ENCODE results near the gene LINC01488. TPM values are rescaled to one million over a fixed set of nuclear protein-coding genes. Genes with fewer than 3 reads are reported as not detected.

Gene LINC01488
- total and polyA plus RNA-seq, 2 donors (not counting 1 experiment from before 2014, with no cell fraction given): not detected

DNA sequence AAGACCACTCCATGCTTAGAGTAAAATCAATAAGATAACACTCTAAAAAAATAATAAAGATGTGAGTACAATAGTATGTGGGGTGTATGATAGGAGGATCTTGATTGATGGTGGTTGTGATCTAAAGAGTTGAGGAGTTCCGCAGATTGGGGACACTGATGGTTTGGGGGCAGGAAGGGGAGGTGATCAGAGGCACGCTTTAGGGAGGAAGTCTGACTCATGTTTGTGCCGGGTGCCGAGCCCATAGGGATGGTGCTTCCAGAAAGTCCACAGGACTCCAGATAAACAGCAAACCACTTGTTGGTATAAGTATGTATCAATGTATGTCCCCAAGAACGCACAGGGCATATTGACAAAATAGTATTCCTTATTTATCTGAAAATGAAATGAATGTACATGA, 27.5 kb downstream of the LINC01488 start:
- H3K4me2 ChIP-seq (replicated peaks; ENCODE audit: low read depth, low read length, poor library complexity, severe bottlenecking): no peak overlapping the region
- H3K9me3 Mint-ChIP-seq (ENCODE audit: insufficient read depth): peaks cover 3% of the 10 kb centered on the region
- no peaks in the 10 kb centered on the region for H4K20me1 ChIP-seq (ENCODE audit: control insufficient read depth, insufficient read depth, low read length, poor library complexity, severe bottlenecking)
- H3K4me3 ChIP-seq (ENCODE audit: control extremely low read depth in 1 of 5, extremely low read depth in 1 of 5, insufficient read depth in 1 of 5, low read depth in 2 of 5, low read length in 4 of 5): no peak overlapping the region
- no peak overlapping the region for H3K27ac ChIP-seq (ENCODE audit: low read length in 2 of 2)
- TF ChIP-seq CTCF (IDR thresholded peaks at IDR 0.05): no peak
- no peak for TF ChIP-seq EZH2 (IDR thresholded peaks at IDR 0.05; ENCODE audit: borderline replicate concordance, insufficient read depth, low read depth, low read length, poor library complexity, severe bottlenecking)
- no peaks in the 10 kb centered on the region for H3K4me1 ChIP-seq (ENCODE audit: control insufficient read depth in 2 of 2, insufficient read depth in 2 of 2, low read length in 2 of 2)
- ChIA-PET CTCF (no interaction called here), POLR2A (no interaction called here)
- H3K4me3 Mint-ChIP-seq: no peak overlapping the region
- no peaks in the 10 kb centered on the region for H3K79me2 ChIP-seq (ENCODE audit: control insufficient read depth, insufficient read depth, low read length)
- H2AFZ ChIP-seq (ENCODE audit: insufficient read depth, low read depth, low read length, poor library complexity, severe bottlenecking): no peak overlapping the region
- no peak for DNase-seq
- H3K27me3 ChIP-seq (replicated peaks in 1 of 4; ENCODE audit: control extremely low read depth in 1 of 4, control insufficient read depth in 3 of 4, insufficient read depth in 4 of 4, low read length in 3 of 4): no peaks in the 10 kb centered on the region
- no peaks in the 10 kb centered on the region for H3K36me3 ChIP-seq (replicated peaks in 1 of 2; ENCODE audit: control extremely low read depth in 1 of 2, control insufficient read depth in 1 of 2, extremely low read depth in 1 of 2, insufficient read depth in 2 of 2, low read length in 1 of 2)
- peaks cover 24% of the 10 kb centered on the region for H3K27me3 Mint-ChIP-seq
- intact Hi-C loops (cut with micrococcal nuclease): no loop called here
- H3K9me3 ChIP-seq (ENCODE audit: control extremely low read depth in 1 of 3, control insufficient read depth in 2 of 3, insufficient read depth in 1 of 3, low read length in 2 of 3): peaks cover 0 to 3% (median 0%) of the 10 kb centered on the region in 3 donors
- no peak overlapping the region for H3K9ac ChIP-seq (ENCODE audit: low read length)
- 15% methylated on average over 2 of the region's 5 CpGs for WGBS (ENCODE audit: insufficient coverage)
- ATAC-seq (ENCODE audit: low read depth): no peak
- H3K27ac Mint-ChIP-seq: no peak overlapping the region
- no peaks in the 10 kb centered on the region for H3K4me1 Mint-ChIP-seq

GRCh38 chr11:69509381-69509780, 27.9 kb downstream of the LINC01488 start:
- Histone ChIP-seq H3K27me3 (replicated peaks in 1 of 4; ENCODE audit: control extremely low read depth in 1 of 4, control insufficient read depth in 3 of 4, insufficient read depth in 4 of 4, low read length in 3 of 4) (no peaks in the 10 kb centered on the region), H3K27ac (ENCODE audit: low read length in 2 of 2) (no peak overlapping the region), H3K79me2 (ENCODE audit: control insufficient read depth, insufficient read depth, low read length) (no peaks in the 10 kb centered on the region), H2AFZ (ENCODE audit: insufficient read depth, low read depth, low read length, poor library complexity, severe bottlenecking) (no peak overlapping the region), H3K4me2 (replicated peaks; ENCODE audit: low read depth, low read length, poor library complexity, severe bottlenecking) (no peak overlapping the region), H3K4me1 (ENCODE audit: control insufficient read depth in 2 of 2, insufficient read depth in 2 of 2, low read length in 2 of 2) (no peaks in the 10 kb centered on the region), H3K9ac (ENCODE audit: low read length) (no peak overlapping the region), H3K9me3 (ENCODE audit: control extremely low read depth in 1 of 3, control insufficient read depth in 2 of 3, insufficient read depth in 1 of 3, low read length in 2 of 3) (peaks cover 0 to 3% (median 0%) of the 10 kb centered on the region in 3 donors), H3K36me3 (replicated peaks in 1 of 2; ENCODE audit: control extremely low read depth in 1 of 2, control insufficient read depth in 1 of 2, extremely low read depth in 1 of 2, insufficient read depth in 2 of 2, low read length in 1 of 2) (no peaks in the 10 kb centered on the region), H4K20me1 (ENCODE audit: control insufficient read depth, insufficient read depth, low read length, poor library complexity, severe bottlenecking) (no peaks in the 10 kb centered on the region), H3K4me3 (ENCODE audit: control extremely low read depth in 1 of 5, extremely low read depth in 1 of 5, insufficient read depth in 1 of 5, low read depth in 2 of 5, low read length in 4 of 5) (no peak overlapping the region)
- ATAC-seq (ENCODE audit: low read depth): no peak
- H3K9me3 Mint-ChIP-seq (ENCODE audit: insufficient read depth): peaks cover 3% of the 10 kb centered on the region
- CTCF ChIA-PET: no interaction called here
- H3K4me1 Mint-ChIP-seq: no peaks in the 10 kb centered on the region
- H3K27me3 Mint-ChIP-seq: peaks cover 24% of the 10 kb centered on the region
- TF ChIP-seq EZH2 (IDR thresholded peaks at IDR 0.05; ENCODE audit: borderline replicate concordance, insufficient read depth, low read depth, low read length, poor library complexity, severe bottlenecking): no peak
- TF ChIP-seq CTCF (IDR thresholded peaks at IDR 0.05): no peak
- POLR2A ChIA-PET: no interaction called here
- WGBS (ENCODE audit: insufficient coverage): 89% methylated on average over 7 of the region's 7 CpGs
- no peak overlapping the region for H3K27ac Mint-ChIP-seq
- DNase-seq: no peak
- intact Hi-C loops (cut with micrococcal nuclease): no loop called here
- H3K4me3 Mint-ChIP-seq: no peak overlapping the region

Measured in B cell (primary cell).